Bronchial epithelial cell (primary cell): ENCODE results near the gene ATP5F1B. TPM values are rescaled to one million over a fixed set of nuclear protein-coding genes. Genes with fewer than 3 reads are reported as not detected.
A peak's percentile ranks its signal among the peaks of the same experiment; 100 is the strongest.

Experiments
- DNase-seq: peaks from one replicate; pipeline ENCODE4 v3.0.0-alpha.2; 2010; ENCODE audit warnings: low read depth
- FAIRE-seq: peaks from 2 replicates; lab custom pipeline; 2011; peaks lifted over from hg19 to GRCh38; lab: Jason Lieb, UNC
- H3K27me3 ChIP-seq: 2 replicates; pipeline ENCODE4 v1.5.1; 2011; ENCODE audit warnings: low read length; ENCODE audit not compliant: control insufficient read depth, insufficient read depth
- H3K36me3 ChIP-seq: 2 replicates; pipeline ENCODE4 v1.5.1; 2011; ENCODE audit warnings: low read length; ENCODE audit not compliant: control insufficient read depth, insufficient read depth
- H3K4me3 ChIP-seq: 2 replicates; pipeline ENCODE4 v1.5.1; 2011; ENCODE audit warnings: mild to moderate bottlenecking, low read depth, low read length, control low read depth
- total RNA-seq: library from RNA; depleted of rRNA; stranded (reverse); fragments of >200 nt; gene quantifications from 2 replicates; pipeline ENCODE4 v1.2.1, GENCODE V29; 2014
- TF ChIP-seq, protein P1 (sequence below): IDR thresholded peaks from 2 replicates; pipeline ENCODE4 v1.5.1; 2011; ENCODE audit warnings: mild to moderate bottlenecking, moderate library complexity, low read length, control low read depth, inconsistent platforms; ENCODE audit not compliant: insufficient read depth, severe bottlenecking

ATP5F1B gene
- total RNA-seq, 1 donor from 2014 or later: 519 TPM

DNA sequence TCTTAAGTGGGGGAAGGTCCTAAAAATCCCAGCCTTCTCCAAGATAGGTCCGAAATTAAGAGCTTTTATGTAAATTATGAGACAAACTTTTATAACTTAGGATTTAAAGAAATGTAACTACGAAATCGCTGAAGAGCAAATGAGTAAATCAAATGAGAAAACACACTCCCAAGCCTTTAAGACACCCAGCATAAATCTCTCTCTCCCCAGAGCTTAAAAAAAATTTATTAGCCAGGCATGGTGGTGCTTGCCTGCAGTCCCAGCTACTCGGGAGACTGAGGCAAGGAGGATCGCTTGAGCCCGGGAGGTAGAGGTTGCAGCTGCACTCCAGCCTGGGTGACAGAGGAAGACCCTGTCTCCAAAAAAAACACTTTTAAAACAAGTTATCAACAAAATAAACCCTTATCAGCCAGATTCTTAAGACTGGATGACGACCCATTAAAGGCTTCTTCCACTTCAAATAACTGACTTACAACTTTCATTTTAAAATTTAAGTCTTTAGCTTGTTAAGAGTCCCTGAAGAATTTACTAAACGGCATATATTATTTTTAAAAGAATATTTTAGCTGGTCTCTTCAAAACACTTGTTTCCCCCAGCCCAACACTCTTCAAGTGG, 39.1 kb upstream of the ATP5F1B start:
- Histone ChIP-seq H3K27me3 (no peaks in the 10 kb centered on the region), H3K36me3 (peaks cover 4% of the 10 kb centered on the region), H3K4me3 (peak overlapping the region; percentile 3)
- TF ChIP-seq, protein P1, sequence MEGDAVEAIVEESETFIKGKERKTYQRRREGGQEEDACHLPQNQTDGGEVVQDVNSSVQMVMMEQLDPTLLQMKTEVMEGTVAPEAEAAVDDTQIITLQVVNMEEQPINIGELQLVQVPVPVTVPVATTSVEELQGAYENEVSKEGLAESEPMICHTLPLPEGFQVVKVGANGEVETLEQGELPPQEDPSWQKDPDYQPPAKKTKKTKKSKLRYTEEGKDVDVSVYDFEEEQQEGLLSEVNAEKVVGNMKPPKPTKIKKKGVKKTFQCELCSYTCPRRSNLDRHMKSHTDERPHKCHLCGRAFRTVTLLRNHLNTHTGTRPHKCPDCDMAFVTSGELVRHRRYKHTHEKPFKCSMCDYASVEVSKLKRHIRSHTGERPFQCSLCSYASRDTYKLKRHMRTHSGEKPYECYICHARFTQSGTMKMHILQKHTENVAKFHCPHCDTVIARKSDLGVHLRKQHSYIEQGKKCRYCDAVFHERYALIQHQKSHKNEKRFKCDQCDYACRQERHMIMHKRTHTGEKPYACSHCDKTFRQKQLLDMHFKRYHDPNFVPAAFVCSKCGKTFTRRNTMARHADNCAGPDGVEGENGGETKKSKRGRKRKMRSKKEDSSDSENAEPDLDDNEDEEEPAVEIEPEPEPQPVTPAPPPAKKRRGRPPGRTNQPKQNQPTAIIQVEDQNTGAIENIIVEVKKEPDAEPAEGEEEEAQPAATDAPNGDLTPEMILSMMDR: no peak
- FAIRE-seq (no peak), DNase-seq (no peak)

DNA sequence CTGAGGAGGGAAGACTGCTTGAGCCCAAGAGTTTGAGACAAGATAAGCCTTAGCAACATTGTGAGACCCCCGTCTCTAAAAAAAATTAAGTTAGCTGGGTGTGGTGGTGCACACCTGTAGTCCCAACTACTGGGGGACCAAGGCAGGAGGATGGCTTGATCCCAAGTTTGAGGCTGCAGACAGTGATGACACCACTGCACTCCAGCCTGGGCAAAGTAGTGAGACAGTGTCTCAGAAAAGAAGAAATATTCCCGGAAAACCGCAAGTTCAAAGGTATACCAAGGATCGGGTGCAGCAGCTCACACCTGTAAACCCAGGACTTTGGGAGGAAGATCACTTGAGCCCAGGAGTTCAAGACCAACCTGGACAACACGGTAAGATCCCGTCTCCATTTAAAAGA, 36.5 kb upstream of the ATP5F1B start:
- DNase-seq: no peak
- FAIRE-seq: no peak
- Histone ChIP-seq H3K27me3 (no peaks in the 10 kb centered on the region), H3K36me3 (peaks cover 4% of the 10 kb centered on the region), H3K4me3 (no peak overlapping the region)
- TF ChIP-seq, protein P1: no peak

DNA sequence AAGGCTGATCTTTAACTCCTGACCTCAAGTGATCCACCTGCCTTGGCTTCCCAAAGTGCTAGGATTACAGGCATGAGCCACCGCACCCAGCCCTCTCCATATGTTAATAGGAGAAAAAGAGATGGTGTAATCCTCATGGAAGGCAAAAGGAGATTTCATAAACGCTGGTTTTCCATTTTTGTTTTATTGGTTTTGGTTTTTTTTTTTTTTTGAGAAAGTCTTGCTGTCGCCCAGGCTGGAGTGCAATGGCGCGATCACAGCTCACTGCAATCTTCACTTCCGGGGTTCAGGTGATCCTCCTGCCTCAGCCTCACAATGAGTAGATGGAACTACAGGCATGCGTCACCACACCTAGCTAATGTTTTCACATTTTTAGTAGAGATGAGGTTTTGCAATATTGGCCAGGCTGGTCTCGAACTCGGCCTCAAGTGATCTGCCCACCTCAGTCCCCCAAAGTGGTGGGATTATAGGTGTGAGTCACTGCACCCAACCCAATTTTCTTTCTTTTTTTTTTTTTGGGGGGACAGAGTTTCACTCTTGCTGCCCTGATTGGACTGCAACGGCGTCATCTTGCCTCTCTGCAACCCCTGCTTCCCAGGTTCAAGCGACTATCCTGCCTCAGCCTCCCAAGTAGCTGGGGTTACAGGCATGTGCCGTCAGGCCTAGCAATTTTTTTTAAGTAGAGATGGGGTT, 34.2 kb upstream of the ATP5F1B start:
- TF ChIP-seq, protein P1: no peak
- H3K4me3 ChIP-seq: no peak overlapping the region
- peaks cover 4% of the 10 kb centered on the region for H3K36me3 ChIP-seq
- no peak for FAIRE-seq
- DNase-seq: no peak
- H3K27me3 ChIP-seq: no peaks in the 10 kb centered on the region

GRCh38 chr12:56678852-56679251, 33.1 kb upstream of the ATP5F1B start:
- TF ChIP-seq, protein P1: no peak
- FAIRE-seq (no peak), DNase-seq (no peak)
- H3K4me3 ChIP-seq: no peak overlapping the region
- peaks cover 5% of the 10 kb centered on the region for H3K36me3 ChIP-seq
- H3K27me3 ChIP-seq: no peaks in the 10 kb centered on the region

DNA sequence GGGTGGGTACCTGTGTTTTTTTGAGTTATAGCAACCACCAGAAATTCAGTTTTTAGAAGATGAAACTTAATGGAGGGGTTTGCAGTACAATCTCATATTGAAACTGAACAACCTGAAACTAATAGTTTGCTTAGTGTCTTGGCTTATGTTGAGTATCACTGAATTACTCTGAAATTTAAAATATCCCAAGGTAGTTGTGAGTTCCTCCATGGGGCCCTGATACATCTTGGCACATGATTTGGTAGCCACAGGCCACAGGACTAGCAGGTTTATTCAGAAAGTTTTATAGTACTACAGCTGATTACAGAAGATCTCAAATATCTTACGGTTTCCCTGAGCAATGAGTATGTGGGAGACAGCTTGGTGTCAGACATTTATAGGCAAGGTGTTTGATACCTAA, 31.9 kb upstream of the ATP5F1B start:
- FAIRE-seq: no peak
- H3K36me3 ChIP-seq: peaks cover 5% of the 10 kb centered on the region
- TF ChIP-seq, protein P1: no peak

More for the DNA sequence above, 31.9 kb upstream of the ATP5F1B start:
- no peak overlapping the region for H3K4me3 ChIP-seq
- H3K27me3 ChIP-seq: no peaks in the 10 kb centered on the region
- no peak for DNase-seq
